HepG2 (cell line): Measurements from ENCODE around the gene EAF1. TPM values are rescaled to one million over a fixed set of nuclear protein-coding genes. Genes with fewer than 3 reads are reported as not detected.

ENCODE experiments used
- AHDC1 ChIP-seq: sonication (generic); formaldehyde crosslinking; IDR thresholded peaks from 2 replicates; pipeline ENCODE4 v1.5.1; 2020; ENCODE audit warnings: mild to moderate bottlenecking, missing genetic modification reagents, borderline replicate concordance
- ZNF275 ChIP-seq: sonication (generic); formaldehyde crosslinking; IDR thresholded peaks from 2 replicates; pipeline ENCODE4 v1.8.0; 2022; ENCODE audit warnings: missing genetic modification reagents, mild to moderate bottlenecking, inconsistent platforms, borderline replicate concordance
- ZNF75D ChIP-seq: sonication (generic); formaldehyde crosslinking; IDR thresholded peaks from 2 replicates; pipeline ENCODE4 v1.8.1; 2023; ENCODE audit warnings: missing genetic modification reagents, mild to moderate bottlenecking, borderline replicate concordance
- polyA plus RNA-seq, 8 experiments: library from polyadenylated mRNA; depleted of rRNA in 3 of 8; stranded (reverse) in 7 of 8; unstranded in 1 of 8; fragments of >200 nt; fragmentation: Illumina TruSeq in 4 of 8; extraction: Trizol in 4 of 8; gene quantifications; 2 replicates each; pipeline versions ENCODE4 v1.2.1 to v1.2.3, GENCODE V29; 2011 to 2016; ENCODE audit warnings: low read depth in 4 of 8, missing spikeins in 1 of 8, mixed read lengths in 1 of 8; ENCODE audit not compliant: insufficient read depth in 1 of 8
- total RNA-seq, 5 experiments: library from RNA; depleted of rRNA; stranded (reverse); fragments of >200 nt; fragmentation: Illumina TruSeq; extraction: Trizol; gene quantifications; 2 replicates each; pipeline ENCODE4 v1.2.3, GENCODE V29; 2016; ENCODE audit warnings: low read depth in 1 of 5

The EAF1 gene
- total and polyA plus RNA-seq, 2 of the 13 experiments (the other 11 are each of a cell fraction or from before 2014, with no cell fraction given), result 8.1 to 30.0 TPM

- no peak for TF ChIP-seq AHDC1 (CRISPR knock-in tag)
- TF ChIP-seq ZNF275 (CRISPR knock-in tag), result no peak
- no peak for TF ChIP-seq ZNF75D (CRISPR knock-in tag)
- TF ChIP-seq, all 625 proteins: peak for 0
Observed at GRCh38 chr3:15450438-15451215, 23.2 kb downstream of the EAF1 start (continued).
